Measurements from ENCODE around the gene HSP90AA1.

HSP90AA1 gene

DNA sequence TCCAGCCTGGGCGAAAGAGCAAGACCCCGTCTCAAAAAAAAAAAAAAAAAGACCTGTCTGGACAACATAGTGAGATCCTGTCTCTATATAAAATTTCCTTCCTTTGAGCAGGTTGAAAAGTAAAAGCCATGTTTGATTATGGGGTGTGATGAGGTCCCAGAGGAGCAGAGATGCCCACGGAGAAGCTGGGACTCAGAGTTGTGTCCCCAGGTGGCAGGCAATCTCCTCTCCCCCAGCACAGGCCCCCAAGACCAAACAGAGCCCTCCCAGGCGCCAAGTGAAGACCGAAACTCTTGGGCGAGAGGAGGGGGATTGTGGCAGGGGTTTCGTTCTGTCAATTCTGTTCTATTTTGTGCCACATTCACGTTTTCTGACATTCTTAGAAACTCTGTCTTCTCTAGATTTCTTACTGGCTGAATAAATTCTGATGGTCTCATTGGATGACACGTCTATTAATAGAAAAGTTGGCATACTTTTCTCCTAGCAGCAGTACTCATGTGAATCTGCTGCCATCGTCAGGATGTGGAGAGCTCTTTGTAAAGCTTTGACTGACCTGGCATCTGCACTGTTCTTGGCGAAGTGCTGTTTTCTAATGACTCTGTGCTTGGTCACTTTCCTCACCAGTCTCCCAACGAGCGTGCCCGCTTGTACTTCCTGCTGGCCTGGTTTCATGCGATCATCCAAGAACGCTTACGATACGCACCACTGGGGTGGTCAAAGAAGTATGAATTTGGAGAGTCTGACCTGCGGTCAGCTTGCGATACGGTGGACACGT is 43.4 kb downstream of the HSP90AA1 start:
- DNase-seq: no peak

GRCh38 chr14:102042699-102043098 is 44.1 kb downstream of the HSP90AA1 start:
- DNase-seq: no peak

DNA sequence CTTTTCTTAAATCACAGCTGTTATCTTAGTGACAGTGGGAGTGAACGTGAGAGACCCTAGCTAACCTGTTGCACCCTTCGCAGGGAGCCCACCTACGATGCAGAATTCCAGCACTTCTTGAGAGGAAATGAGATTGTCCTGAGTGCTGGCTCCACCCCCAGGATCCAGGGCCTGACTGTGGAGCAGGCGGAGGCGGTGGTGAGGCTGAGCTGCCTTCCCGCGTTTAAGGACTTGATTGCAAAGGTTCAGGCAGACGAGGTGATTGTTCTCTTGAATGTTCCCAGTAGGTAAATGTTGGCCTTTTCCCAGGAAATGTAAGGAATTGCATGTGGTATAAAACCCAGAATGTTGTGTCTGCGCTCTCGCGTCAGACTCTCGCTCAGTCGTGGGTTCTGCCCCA is 46.7 kb downstream of the HSP90AA1 start:
- no peak for DNase-seq

- no peak for DNase-seq
Measured at GRCh38 chr14:102039157-102039556, 47.7 kb downstream of the HSP90AA1 start.

DNA sequence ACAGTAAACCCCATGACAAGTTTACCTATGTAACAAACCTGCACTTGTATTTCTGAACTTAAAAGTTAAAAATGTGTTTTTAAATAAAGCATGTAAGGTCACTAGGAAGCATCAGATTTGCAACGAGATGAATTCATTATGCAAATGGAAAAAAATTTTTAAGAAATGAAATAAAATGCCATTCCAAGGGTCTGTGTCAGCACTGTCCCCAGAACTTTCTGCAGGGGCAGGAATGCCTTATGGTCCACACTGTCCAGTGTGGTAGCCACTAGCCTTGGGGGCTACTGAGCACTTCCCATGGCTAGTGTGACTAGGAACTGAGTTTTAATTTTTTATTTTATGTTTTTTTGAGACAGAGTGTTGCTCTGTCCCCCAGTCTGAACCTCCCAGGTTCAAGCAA is 49.2 kb downstream of the HSP90AA1 start:
- DNase-seq: no peak

GRCh38 chr14:102035914-102036313 is 50.9 kb downstream of the HSP90AA1 start:
- no peak for DNase-seq

DNA sequence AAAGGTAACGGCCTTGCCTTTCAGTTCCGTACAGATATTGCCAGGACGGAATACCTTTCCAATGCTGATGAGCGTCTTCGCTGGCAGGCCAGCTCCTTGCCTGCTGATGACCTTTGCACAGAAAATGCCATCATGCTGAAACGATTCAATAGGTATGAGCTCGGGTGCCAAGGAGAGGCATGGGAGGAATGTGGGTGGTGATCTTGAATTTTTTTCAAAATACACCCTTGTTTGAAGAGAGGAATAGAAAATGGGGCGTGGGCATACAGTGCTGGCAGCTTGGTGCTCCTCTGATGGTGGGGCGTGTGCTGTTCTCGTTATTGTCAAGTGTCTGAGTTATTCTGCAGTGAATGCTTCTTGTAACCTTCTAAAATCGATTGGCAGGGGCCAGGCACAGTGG is 52.5 kb downstream of the HSP90AA1 start:
- DNase-seq: no peak

- no peak for DNase-seq
Measured at GRCh38 chr14:102033241-102033640, 53.6 kb downstream of the HSP90AA1 start.
